ENCODE results near the gene KMT2B.

KMT2B gene

GRCh38 chr19:35729021-35729420, 11.2 kb downstream of the KMT2B start:
- DNase-seq = no peak

DNA sequence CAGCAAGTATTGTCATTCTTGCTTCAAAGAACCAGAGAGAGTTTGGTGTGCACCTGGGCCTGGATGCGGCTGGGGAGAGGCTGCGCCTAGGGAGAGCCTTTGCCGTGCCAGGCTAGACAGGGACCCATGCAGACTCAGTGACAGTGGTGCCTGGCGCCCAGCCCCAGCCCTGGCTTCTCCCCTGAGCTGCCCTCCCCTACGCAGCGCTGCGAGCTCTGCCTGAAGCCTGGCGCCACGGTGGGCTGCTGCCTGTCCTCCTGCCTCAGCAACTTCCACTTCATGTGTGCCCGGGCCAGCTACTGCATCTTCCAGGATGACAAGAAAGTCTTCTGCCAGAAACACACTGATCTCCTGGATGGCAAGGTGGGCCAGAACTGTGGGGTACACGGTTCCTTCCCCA, 12.0 kb downstream of the KMT2B start:
- no peak for DNase-seq

GRCh38 chr19:35730326-35730725, 12.5 kb downstream of the KMT2B start:
- no peak for DNase-seq

- DNase-seq = no peak
Measured at GRCh38 chr19:35731353-35731752, 13.6 kb downstream of the KMT2B start.

DNA sequence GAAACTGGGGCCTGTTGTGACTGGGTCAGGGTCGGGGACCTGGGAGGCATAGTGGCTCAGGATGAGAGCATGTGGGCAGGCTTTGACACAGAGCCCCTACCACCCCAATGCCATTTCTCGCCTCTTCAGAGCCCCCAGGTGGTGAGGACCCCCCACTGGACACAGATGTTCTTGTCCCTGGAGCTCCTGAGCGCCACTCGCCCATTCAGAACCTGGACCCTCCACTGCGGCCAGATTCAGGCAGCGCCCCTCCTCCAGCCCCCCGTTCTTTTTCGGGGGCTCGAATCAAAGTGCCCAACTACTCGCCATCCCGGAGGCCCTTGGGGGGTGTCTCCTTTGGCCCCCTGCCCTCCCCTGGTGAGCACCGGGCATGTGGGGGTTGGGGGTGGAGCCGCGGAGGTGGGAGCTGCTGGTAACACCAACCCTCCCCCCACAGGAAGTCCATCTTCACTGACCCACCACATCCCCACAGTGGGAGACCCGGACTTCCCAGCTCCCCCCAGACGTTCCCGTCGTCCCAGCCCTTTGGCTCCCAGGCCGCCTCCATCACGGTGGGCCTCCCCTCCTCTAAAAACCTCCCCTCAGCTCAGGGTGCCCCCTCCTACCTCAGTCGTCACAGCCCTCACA, 14.1 kb downstream of the KMT2B start:
- no peak for DNase-seq

GRCh38 chr19:35732540-35733179, 14.9 kb downstream of the KMT2B start:
- no peak for DNase-seq

DNA sequence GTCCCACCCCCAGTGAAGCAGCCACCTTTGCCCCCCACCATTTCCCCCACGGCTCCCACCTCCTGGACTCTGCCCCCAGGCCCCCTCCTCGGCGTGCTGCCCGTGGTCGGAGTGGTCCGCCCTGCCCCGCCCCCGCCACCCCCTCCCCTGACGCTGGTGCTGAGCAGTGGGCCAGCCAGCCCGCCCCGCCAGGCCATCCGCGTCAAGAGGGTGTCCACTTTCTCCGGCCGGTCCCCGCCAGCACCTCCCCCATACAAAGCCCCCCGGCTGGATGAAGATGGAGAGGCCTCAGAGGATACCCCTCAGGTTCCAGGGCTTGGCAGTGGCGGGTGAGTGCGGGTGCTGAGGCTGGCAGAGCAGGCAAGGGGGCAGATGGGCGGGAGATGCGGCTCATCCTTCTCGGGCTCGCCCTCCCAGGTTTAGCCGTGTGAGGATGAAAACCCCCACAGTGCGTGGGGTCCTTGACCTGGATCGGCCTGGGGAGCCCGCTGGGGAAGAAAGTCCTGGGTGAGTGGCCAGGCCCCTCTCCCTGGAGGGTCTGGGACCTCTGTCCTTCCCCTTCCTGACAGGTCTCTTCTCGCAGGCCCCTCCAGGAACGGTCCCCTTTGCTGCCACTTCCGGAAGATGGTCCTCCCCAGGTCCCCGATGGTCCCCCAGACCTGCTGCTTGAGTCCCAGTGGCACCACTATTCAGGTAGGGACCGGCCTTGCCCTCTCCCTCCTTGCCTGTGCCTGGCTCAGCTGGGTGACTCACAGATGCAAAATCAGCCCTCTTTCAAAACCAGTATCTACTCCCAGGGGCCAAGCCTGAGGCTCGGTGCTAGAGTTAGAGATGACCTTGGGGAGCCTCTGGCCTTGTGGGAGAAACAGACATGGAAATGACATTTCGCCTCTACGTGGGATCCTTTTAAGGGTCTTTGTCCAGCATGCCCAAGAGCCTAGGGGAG, 15.7 kb downstream of the KMT2B start:
- DNase-seq = no peak

- no peak for DNase-seq
Measured at GRCh38 chr19:35734273-35734672, 16.5 kb downstream of the KMT2B start.

- no peak for DNase-seq
Measured at GRCh38 chr19:35734889-35735288, 17.1 kb downstream of the KMT2B start.

GRCh38 chr19:35736913-35737886, 19.4 kb downstream of the KMT2B start:
- DNase-seq = no peak

DNA sequence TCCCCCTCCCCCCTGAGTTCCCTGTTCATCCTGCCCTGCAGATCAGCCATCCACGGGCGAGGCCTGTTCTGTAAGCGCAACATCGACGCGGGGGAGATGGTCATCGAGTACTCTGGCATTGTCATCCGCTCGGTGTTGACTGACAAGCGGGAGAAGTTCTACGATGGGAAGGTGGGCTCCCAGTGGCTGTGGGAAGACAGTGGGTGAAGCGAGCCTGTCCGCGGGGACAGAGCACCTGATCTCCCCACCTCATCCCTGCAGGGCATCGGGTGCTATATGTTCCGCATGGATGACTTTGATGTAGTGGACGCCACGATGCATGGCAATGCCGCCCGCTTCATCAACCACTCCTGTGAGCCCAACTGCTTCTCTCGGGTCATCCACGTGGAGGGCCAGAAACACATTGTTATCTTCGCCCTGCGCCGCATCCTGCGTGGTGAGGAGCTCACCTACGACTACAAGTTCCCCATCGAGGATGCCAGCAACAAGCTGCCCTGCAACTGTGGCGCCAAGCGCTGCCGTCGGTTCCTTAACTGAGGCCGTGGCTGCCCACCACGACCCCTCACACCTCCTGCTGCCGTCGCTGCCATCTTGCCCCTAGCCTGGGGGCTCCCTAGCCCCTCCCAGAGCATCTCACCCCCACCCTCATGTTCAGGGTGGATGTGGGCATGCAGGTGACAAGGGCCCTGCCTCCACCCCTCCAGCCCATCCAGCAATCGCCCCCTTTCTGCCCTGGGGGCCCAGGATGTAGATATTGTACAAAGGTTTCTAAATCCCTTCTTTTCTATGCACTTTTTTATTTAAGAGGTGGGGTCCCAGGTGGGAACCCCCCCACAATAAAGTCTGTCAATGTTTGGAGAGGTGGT, 20.5 kb downstream of the KMT2B start:
- DNase-seq = no peak

DNA sequence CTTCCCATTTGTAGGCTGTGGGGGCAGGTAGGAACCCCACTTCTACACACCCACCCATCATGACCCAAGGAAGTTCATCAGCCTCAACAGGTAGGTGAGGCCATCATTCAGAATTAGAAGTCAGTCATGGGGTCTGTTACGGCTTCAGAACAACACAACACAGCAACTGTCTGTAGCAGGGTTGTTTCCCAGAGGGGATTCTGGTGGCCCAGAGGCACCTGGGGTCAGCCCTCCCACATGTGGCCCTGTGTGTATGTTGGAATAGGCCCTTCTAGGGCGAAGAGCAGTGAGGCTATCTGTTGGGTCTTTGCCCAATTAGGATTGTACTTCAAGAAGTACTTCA, 21.1 kb downstream of the KMT2B start:
- DNase-seq = no peak

DNA sequence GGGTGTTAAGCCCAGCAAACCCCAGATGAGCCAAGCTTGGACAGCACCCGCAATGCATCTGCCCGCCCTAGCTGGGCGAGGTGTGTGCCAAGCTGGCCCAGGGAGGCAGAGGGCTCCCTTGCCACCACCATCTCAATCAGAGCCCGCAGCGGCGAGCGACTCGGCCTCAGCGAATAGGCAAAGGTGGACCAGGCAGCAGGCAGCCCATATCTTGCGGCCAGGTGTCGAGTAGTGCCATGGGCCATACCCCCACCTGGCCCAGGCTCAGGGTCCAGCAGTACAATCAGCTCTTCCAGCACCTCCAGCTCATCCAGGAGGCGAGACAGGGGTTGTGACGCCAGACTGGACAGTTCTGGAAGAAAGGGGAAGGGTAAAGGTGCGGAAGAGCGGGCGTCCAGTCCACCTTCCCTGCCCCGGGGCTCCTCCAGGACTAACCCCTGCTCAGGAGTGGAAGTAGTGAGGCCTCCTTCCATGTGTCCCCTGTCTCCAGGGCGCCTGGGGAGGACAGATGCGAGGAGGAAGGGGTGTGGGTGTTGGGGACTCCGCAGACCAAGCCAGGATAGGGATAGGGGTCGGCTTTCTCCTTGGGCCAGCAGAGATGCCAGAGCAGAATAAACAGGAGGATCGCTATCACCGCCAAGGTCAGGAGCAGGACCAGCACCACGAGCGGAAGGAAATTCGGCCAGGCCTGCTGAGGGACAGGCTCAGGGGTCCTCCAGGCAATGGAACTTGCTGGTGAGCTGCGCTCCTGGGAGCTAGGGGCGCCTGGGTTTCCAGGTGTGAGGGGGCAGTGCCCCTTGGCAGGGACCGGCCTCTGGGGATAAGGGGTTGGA, 21.7 kb downstream of the KMT2B start:
- no peak for DNase-seq

- no peak for DNase-seq
Measured at GRCh38 chr19:35740108-35740422, 22.3 kb downstream of the KMT2B start.

GRCh38 chr19:35740423-35741202, 22.8 kb downstream of the KMT2B start:
- peak; percentile 99 for DNase-seq

- no peak for DNase-seq
Measured at GRCh38 chr19:35741203-35741515, 23.4 kb downstream of the KMT2B start.

GRCh38 chr19:35742121-35742724, 24.4 kb downstream of the KMT2B start, which contains the start of gene IGFLR1:
TSS of gene IGFLR1 (minus strand) at chr19:35742452. CDS start at chr19:35741180, 1,272 bp downstream.
- DNase-seq = no peak

- DNase-seq = no peak
Measured at GRCh38 chr19:35743640-35744429, 26.0 kb downstream of the KMT2B start.
